HG03460 (cell line): ENCODE data around the gene TP53I13.

Experiments
- ATAC-seq: cut with Tn5 transposase; IDR thresholded peaks from one replicate; pipeline ENCODE4 v1.9.1; 2021; ENCODE audit not compliant: unreplicated experiment

The TP53I13 gene

DNA sequence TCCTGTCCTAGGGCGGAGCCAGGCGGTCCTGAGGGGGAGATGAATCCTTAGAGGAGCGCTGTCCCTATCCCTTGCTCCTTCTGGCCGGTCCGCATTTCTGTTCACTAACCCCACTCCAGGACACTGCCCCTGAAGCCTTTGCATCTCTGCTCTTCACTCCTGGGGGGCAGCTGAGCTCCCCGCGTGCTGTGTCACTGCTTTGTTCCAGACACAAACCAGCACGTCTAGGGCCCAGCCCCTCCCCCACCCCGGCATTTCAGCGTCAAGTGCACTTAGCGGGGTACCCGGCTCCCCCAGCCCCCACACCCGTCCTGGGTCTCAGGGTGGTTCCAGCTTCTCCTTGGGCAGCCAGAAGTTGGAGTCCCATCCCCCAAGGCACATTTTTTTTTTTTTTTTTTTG lies 45.4 kb downstream of the TP53I13 start:
- ATAC-seq = no peak

- ATAC-seq = no peak
These were observed 46.0 kb downstream of the TP53I13 start for GRCh38 chr17:29614349-29615047.

DNA sequence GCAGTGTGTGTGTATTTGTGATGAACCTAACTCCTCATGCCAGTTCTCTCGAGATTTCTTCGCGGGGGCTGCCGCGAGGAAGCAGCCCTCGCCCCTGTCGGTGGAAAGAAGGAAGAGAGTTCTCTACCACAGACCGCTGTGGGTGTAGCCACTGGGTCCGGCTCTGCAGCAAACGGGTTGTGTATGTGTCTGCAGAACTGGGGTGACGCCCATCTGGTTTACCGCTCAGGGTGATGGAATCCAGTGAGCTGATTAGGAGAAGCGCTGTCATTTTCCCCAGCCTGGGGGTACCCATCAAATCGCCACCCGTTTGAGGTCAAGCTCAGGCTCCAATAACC lies 46.5 kb downstream of the TP53I13 start:
- ATAC-seq = no peak

DNA sequence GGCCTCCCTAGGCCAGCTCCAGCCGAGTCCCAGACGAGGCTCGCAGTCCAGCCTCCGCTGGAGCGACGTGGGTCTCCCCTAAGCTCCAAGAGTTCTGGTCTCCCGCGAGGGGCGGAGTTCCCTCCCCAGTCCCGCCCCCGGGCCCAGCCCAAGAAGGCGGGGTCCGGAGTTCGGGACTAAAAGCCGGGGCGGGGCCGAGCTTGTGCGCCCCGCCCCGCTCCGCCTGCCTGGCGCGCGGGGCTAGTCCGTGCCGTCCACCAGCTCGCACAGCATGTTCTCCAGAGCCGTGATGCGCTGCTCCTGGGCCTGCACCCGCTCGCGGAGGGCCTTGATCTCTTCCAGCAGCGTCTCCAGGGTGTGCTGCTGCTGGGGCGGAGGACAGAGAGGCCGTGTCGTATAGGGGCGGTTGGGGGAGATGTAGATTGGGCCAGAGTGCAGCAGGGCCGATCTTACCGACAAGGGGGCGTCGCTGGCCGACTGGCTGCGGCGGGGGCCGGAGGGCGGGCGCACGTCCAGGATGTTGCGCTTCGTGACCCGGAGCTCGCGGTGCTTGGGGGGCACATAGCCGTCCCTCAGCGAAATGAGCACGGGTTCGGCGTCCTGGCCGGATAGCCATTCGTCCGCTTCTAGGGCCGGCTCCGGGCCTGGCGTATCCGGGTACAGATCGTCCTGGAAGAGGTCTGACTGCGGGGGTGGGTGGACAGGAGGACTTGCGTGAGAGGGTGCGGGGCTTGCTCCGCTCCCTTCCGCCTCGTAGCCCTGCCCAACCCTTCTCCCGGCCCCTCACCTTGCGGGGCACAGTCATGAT lies 47.2 kb downstream of the TP53I13 start:
- ATAC-seq = peak; percentile 58

DNA sequence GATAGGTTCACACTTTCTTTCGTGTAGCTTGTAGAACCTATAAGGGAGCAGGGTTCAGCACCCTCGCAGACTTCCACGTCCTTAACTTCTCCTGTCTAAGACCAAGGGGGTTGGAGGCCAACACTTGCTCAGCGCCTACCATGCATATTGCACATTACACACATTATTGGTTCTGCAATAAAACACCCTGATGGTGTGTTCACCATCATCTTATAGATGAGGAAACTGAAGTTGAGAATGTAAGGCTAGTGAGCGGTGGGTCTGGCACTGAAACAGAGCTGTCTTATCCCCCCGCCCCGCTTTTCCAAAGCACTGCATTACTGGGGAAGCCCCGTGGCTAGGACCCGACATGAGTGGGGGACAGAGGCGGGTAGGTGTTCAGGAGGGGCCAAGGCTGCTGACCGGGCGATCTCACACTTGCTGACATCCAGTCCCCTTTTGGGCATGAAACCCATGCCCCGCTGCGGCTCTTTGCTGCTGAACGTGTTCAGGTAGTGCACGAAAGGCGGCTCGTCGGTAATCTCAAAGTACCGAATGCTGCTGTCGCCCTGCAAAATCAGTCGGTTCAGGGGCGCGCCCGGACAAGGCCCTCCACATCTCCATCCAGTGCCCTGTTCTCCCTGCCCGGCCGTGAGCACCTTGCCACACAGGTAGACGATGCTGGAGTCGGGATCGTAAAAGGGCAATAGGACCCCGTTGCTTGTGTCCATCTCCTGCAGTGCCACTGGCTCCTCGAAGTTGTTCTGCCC lies 48.0 kb downstream of the TP53I13 start:
- no peak for ATAC-seq

- ATAC-seq = no peak
These were observed 48.6 kb downstream of the TP53I13 start for GRCh38 chr17:29617125-29617480.

DNA sequence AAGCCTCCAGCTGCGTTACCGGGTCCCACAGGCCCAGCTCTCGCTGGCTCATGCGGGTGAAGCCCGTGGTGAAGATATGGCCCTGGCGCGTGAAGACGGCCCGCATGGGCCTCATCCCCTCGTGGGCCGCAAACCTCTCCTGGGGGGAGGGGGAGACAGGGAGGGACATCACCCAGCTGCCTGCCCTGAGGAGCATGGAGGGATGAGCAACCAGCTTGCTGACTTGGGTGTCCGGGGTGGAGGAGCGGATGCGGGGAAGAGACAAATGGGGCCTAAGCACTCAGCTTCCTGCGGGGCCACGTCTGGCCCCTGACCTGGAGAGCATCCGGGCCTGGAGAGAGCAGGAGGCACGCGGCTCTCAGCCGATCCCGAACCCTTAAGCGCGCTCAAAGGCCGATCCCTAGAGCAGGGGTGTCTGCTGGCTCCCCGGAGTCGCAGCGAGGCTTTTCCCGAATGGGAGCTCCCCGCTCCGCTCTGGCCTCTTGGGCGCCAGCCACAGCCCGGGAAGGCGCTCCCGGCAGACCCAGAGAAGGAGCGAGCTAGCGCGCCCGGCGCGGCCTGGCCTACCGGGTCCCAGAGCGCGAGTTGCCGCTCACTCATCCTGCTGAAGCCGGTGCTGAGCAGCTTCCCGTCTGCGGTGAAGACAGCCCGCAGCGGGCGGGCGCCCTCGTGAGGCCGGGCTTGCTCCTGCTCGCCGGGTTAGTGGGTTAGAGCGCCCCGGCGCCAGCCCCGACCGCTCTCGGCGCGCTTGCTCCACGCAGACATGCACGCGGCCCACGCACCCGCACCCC lies 49.2 kb downstream of the TP53I13 start:
- no peak for ATAC-seq

- no peak for ATAC-seq
These were observed 50.0 kb downstream of the TP53I13 start for GRCh38 chr17:29618272-29619065.

DNA sequence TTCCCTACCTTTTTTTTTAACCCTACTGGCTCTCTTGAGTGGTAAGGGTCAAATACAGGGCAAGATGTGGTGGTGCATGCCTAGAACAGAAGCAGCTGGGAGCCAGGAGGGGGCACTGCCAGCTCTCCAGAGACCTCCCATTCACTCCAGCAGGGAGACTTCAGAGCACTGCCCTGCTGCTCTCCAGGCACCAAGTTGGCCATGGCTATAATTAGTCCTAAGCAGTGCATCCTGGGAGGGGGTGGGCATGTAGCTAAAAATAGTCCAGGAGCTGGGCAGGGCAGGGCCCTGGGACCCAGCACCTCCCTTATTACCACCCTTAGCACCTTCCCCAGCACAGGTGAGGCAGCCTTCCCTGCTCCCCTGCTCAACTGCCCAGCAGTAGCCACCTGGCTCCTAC lies 50.8 kb downstream of the TP53I13 start:
- ATAC-seq = no peak

- ATAC-seq = no peak
These were observed 51.8 kb downstream of the TP53I13 start for GRCh38 chr17:29620271-29620670.

- no peak for ATAC-seq
These were observed 52.4 kb downstream of the TP53I13 start for GRCh38 chr17:29620779-29621500.

DNA sequence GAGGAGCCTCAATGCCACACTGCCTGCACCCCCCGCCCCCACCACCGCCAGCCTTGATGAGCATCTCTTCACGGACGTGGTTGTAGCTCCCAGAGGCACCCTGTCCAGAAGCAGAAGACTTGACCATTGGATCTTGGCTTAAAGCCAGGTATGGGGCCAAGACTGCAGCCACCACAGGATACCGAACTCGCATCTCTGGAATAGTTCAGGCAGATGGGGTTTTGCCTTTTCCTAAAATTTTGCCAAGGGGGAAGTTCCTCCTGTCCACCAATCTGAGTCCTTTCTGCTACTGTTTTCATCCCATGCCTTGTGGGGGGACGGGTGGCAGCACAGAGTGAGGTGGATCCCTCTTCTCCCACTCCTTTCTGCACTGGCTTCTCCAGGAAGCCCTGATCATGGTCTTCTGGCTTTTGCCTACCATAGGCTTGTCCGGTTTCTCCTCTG lies 53.3 kb downstream of the TP53I13 start:
- no peak for ATAC-seq
